GM19023 (cell line): Measurements from ENCODE around the gene MAG.

Experiments used
- ATAC-seq: cut with Tn5 transposase; IDR thresholded peaks from one replicate; pipeline ENCODE4 v1.9.1; 2021; ENCODE audit warnings: mild to moderate bottlenecking, moderate library complexity; ENCODE audit not compliant: unreplicated experiment

Gene MAG

DNA sequence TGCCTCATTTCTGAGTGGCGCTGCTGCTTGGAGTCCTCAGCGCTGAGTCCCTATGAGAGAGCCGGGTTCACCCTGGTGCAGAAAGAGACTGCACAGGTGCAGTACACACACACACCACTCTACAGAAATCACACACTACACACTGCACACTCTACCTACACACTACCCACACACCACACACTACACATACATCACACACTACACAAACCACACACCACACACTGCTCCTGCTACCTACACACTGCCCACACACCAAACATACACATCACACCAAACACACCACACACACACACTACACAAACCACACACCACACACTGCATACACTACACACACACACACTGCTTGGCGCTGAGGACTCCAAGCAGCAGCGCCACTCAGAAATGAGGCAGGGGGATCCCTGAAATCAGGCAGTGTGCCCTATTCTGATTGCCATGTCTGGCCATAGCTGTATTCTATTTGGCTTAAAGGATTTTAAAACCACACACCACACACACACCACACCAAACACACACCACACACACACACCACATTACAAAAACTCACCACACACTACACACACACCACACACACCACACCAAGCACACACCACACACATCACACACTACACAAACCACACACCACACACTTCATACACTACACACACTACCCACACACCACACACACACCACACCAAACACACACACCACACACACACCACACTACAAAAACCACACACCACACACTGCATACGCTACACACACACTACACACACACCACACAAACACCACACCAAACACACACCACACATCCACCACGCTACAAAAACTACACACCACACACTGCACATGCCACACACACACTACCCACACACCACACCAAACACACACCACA is 4.9 kb downstream of the MAG start:
- ATAC-seq, result no peak

DNA sequence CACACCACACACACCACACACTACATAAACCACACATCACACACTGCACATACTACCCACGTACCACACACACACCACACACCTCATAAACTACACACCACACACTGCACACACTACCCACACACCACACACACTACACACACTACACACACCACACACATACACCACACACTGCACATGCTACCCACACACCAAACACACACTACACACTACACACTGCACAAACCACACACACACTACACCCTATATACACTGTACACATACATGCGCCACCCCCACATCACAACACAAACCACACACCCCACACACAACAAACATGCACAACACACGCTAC is 5.5 kb downstream of the MAG start:
- ATAC-seq, result no peak

DNA sequence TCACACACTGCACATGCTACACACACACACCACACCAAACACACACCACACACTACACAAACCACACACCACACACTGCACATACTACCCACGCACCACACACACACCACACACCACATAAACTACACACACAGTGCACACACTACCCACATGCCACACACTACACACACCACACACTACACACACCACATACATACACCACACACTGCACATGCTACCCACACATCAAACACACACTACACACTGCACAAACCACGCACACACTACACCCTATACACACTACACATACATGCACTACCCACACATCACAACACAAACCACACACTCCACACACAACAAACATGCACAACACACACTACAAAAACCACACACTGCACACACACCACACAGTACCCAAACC is 6.0 kb downstream of the MAG start:
- ATAC-seq, result no peak

DNA sequence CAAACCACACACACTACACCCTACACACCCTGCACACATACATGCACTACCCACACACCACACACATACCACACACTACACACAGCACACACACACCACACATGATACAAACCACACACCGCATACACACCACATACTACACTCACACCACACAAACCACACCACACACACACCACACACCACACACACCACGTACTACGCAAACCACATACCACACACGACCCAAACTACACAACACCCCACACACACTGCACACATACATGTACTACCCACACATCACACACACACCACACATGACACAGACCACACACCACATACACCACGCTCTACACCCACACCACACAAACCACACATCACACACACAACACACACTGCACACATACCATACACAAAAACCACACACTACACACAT is 6.6 kb downstream of the MAG start:
- no peak for ATAC-seq

DNA sequence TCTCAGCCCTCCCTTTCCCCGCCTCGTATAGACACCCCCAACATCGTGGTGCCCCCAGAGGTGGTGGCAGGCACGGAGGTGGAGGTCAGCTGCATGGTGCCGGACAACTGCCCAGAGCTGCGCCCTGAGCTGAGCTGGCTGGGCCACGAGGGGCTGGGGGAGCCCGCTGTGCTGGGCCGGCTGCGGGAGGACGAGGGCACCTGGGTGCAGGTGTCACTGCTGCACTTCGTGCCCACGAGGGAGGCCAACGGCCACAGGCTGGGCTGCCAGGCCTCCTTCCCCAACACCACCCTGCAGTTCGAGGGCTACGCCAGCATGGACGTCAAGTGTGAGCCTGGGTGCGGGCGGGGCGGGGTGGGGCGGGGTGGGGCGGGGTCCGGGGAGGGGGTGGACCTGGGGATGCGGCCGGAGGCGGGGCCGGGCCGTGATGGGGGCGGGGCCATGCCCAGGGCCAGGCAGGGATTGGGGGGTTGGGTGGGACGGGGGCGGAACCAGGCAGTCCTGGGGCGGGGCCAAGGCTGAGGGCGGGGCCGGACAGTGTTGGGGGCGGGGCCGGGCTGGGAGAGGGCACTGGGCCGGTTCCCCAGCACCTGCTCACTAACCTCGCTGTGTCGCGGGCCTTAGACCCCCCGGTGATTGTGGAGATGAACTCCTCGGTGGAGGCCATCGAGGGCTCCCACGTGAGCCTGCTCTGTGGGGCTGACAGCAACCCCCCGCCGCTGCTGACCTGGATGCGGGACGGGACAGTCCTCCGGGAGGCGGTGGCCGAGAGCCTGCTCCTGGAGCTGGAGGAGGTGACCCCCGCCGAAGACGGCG is 7.8 kb downstream of the MAG start:
- no peak for ATAC-seq

DNA sequence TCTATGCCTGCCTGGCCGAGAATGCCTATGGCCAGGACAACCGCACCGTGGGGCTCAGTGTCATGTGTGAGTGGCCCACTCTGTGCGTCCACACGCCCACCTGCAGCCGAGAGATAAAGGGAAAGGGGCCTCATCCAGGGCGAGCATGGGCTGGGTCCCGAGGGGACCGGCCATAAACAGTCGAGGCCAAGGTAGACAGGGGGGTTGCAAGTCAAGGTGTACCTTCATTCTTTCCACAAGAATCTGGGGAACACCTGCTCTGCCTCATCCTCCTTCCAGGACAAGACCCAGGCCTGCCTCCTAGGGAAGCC is 8.3 kb downstream of the MAG start:
- ATAC-seq, result no peak

DNA sequence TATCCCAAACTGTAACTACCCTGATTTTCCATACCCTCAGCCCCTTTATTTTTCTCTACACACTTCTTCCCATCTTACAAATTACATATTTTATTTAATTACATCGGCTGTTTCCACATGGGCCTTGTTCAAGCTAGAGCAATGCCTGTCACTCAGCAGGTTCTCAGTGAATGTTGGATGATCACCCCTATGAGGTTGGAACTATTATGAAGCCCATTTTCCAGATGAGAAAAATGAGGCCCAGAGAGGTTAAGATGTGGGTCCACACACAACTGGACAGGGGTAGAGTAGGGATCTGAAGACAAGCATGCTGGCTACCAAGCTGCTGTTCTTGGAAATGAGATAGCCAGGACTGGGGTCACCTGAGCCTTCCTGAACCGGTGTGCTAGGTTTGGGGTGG is 10.0 kb downstream of the MAG start:
- no peak for ATAC-seq

DNA sequence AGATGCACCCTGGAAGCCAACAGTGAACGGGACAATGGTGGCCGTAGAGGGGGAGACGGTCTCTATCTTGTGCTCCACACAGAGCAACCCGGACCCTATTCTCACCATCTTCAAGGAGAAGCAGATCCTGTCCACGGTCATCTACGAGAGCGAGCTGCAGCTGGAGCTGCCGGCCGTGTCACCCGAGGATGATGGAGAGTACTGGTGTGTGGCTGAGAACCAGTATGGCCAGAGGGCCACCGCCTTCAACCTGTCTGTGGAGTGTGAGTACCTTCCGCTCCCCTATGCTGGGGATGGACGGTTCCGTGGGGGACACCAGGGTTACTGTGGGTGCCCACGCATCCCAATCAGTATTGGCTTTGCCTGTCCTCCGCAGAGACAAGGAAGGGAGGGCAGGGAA is 10.5 kb downstream of the MAG start:
- no peak for ATAC-seq

DNA sequence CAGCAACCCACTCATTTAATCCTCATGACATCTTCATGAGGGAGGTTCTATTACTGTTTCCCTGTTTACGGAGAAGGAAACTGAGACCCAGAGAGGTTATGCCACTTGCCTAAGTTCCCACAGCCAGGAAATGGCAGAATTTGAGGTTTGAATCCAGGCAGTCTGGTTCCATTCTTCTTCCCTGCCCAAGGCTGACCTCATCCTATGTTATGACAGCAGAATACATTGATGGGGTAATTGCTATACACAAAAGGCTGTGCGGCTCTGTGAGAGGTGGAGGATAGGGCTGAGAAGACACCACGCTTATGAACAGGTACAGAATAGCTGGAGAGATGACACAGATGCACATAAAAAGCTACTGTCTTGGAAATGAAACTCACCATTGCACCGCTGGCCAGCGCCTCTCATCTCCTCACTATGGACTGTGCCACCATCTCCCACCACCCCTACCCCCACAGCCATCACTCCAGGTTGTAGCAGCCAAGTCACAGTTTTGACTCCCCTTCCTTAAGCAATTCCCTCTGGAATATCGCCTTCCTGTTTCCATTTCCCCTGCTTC is 11.5 kb downstream of the MAG start:
- ATAC-seq, result no peak

DNA sequence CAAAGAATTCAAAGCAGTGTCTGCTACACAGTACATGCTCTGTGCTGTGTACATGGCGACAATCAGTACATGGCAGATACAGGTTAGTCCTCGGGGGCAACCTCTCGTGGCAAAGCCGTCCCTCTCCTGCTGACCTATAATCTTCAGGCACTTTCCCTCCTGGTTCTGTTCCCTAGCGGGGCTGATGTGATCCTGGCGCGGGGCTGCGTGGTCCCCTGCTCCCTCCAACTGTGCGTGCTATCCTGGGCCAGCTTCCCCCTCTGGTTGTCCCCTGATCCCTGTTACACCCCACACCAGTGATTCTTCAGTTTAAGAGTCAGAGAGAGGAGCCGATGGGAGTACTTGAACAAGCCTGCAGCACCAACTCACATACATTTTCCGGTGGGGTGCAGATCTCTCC is 12.1 kb downstream of the MAG start:
- no peak for ATAC-seq

DNA sequence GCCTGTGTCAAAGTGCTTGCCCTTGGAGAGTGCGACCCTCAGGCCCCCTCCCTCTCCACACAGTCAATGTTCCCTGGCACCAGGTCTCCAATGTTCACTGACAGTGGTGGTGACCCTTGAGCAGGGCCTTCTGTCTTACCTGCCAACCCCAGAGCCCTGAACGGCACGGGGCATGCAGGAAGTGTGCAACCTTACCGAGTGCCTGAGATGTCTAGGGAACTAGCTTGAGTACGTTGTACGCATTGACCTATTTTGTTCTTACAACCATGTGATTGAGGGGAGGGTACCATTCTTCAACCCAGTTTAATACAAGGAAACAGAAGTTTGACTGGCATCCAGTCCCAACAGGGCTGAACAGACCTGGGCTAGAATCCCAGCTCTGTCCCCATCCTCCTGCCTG is 13.2 kb downstream of the MAG start:
- no peak for ATAC-seq

DNA sequence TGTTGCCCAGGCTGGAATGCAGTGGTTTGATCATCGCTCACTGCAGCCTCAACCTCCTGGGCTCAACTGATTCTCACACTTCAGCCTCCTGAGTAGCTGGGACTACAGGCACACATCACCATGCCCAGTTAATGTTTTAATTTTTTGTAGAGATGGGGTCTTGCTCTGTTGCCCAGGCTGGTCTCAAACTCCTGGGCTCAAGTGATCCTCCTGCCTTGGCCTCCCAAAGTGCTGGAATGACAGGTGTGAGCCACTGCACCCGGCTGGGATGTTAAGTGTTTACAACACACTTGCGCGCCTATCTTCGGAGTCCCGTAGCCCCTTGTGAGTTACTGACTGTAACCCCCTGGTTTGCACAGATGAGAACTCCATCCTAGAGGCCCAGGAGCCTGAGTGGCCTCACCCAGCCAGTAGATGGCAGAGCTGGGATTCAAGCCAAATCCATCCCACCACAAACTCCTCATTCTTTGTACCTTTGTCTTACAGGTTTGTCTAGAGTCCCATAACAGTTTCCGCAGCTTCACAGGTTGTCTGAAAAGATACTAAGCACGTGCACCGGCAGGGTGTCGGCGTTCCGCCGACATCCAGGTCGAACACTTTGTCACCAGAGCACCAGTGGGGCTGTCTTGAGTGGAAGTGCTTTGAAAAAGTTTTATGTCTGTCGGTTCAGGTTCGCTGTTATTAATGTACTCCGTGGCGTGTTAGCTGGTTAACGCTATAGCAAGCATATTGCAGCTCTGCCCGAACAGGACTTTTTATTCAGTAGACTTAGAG is 14.7 kb downstream of the MAG start:
- no peak for ATAC-seq

DNA sequence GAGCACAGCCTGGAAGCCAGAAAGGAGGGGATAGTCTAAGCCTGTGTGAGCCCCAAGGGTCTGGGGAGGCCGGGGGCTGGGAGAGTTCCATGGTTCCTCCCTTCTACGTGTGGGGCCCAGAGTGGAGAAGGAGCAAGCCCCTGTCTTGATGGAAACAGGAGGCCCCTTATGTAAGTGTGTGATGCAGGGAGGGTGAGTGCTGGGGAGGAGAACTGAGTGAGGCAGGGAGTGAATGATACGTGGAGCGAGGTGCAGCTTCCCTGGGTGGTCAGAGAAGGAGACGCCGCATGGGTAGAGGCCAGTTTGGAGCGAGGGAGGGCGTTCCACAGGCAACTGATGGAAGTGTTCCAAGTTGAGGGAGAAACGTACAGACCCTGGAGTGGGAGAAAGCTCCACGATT is 16.0 kb downstream of the MAG start:
- ATAC-seq, result no peak

DNA sequence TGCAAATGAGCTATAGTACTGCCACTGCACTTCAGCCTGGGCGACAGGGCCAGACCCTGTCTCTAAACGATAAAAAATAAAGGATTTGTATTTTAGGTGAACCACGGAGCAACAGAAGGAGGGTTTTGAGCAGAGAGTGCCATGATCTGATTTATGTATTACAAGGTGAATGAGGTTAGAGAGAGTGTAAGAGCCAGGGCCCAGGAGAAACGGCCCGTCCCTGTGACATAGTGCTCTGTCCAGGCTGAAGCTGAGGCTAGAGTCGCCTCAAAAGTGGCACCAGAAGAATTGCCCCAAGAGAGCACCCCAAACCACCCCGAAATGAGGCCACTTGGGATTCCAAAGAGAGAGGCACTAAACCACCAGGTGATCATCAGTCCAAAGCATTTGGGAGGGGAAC is 16.9 kb downstream of the MAG start:
- ATAC-seq, result no peak

DNA sequence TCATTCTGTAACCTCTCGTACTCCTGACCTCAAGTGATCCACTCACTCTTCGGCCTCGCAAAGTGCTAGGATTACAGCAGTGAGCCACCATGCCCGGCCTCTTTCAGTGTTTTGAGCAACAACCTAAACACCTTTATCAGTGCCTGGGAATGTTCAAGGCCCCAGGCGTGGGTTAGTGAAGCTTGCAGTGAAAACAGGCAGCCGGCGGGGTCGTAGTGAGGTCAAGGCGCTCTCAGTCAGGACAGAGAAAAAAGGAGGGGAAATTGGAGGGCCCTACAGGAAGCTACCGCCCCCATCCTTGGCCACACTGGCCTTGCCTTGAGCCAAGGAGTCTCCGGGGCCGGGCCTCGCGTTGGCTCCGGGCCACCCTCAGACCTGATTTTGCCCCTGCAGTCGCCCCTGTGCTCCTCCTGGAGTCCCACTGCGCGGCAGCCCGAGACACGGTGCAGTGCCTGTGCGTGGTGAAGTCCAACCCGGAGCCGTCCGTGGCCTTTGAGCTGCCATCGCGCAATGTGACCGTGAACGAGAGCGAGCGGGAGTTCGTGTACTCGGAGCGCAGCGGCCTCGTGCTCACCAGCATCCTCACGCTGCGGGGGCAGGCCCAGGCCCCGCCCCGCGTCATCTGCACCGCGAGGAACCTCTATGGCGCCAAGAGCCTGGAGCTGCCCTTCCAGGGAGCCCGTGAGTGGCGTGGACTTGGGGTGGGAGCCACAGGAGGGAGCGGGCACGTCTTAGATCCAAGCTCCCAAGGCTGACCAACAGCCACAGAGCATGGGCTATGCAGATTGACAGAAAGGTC is 17.7 kb downstream of the MAG start:
- ATAC-seq, result no peak

DNA sequence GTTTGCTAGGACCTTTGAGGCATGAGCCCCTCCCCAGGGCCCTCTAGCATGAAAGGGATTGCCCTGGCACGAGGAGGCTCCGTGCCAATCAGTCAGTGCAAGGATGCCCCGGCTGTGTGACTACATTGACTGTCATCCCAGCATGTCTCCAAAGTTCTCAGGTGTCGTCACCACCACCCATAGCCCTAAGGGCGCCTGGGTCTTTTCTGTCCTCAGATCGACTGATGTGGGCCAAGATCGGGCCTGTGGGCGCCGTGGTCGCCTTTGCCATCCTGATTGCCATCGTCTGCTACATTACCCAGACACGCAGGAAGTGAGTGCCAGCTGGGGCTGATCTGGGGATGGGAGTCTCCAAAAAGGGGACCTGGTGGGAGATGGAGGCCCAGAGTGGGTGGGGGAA is 18.4 kb downstream of the MAG start:
- no peak for ATAC-seq

DNA sequence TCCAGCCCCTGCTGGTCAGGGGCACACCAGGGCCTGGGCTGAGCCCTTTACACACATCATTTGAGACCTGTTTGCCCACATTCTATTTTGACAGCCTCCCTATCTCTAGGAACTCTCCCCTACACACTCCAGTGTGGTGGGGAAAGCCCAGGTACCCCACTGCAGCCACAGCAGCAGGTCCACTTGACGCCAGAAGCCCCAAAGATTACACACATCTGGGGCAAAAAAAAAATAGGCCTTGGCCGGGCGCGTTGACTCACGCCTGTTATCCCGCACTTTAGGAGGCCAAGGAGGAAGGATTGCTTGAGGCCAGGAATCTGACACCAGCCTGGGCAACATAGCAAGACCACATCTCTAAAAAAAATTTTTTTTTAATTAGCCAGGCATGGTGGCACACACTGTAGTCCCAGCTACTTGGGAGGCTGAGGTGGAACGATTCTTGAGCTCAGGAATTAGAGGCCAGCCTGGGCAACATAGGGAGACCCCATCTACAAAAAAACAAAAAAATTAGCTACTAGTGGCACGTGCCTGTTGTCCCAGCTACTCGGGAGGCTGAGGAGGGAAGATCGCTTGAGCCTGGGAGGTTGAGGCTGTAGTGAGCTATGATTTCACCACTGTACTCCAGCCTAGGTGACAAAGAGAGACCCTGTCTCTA is 19.0 kb downstream of the MAG start:
- ATAC-seq, result no peak

DNA sequence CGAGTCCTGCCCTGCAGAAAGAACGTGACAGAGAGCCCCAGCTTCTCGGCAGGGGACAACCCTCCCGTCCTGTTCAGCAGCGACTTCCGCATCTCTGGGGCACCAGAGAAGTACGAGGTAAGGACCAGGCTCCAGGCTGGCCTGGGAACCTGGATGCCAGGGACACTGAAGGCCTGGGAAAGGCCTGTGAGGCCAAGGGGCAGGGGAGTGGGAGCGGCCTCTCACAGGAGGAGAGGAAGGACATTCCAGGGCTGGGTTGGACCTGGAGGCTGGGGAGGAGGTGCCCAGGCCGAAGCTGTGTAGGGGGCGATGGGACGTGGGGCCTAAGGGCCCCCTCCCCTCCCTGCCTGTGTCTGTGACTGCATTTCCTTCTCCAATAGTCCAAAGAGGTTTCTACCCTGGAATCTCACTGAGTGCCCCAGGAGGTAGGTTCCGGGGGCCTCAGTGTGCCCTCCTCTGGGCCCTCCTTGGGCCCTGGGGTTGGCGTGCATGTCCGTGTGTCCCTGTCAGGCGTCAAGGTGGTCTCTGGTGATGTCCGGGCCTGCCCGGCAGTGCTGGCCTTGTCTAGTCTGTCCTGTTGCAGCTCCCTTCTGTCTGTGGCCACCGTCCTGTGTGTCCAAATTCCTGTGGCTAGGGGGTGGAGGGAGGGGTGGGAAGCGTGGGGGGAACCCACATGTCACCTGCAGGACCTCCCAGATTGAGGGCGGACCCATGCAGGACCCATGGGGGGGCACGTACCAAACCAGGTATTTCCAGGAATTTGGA is 20.1 kb downstream of the MAG start:
- ATAC-seq, result no peak

DNA sequence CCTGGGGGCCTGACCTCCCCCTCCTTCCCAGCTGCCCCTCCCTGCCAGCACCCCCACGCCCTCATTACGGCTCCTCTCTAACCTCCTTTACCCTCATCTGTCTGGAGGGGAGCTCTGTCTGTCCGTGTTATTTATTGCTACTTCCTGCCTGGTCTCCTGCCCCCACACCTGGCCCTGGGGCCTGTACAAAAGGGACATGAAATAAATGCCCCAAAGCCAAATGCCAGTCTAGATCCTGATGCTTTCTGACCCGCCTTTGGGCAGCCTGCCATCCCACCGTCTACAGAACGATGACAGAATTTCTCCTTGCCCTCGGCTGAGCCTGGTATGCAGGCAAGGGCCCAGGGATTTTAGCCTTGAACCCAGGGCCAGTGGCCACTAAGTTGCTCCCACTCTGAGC is 21.6 kb downstream of the MAG start:
- no peak for ATAC-seq
